Hepatocyte (in vitro differentiated cells): ENCODE measurements around the gene MSLN. TPM values are rescaled to one million over a fixed set of nuclear protein-coding genes. Genes with fewer than 3 reads are reported as not detected.

Experiments
- DNase-seq: peaks from one replicate; pipeline ENCODE4 v3.0.0-alpha.2; 2016; ENCODE audit warnings: low spot score
- H2AFZ ChIP-seq: fragments of 200-600 bp; sonication (generic); 2 replicates; pipeline ENCODE4 v1.6.0; 2016; ENCODE audit warnings: antibody characterized with exemption, mild to moderate bottlenecking
- H3K27ac ChIP-seq: fragments of 200-600 bp; sonication (generic); 2 replicates; pipeline ENCODE4 v1.5.1; 2016; ENCODE audit warnings: mild to moderate bottlenecking
- H3K27me3 ChIP-seq: fragments of 200-600 bp; sonication (generic); 2 replicates; pipeline ENCODE4 v1.6.1; 2016
- H3K36me3 ChIP-seq: fragments of 200-600 bp; sonication (generic); replicated peaks from 2 replicates; pipeline ENCODE4 v1.5.1; 2016; ENCODE audit warnings: low read depth; ENCODE audit not compliant: insufficient read depth
- H3K4me1 ChIP-seq: fragments of 200-600 bp; sonication (generic); 2 replicates; pipeline ENCODE4 v1.5.1; 2016; ENCODE audit warnings: mild to moderate bottlenecking, moderate library complexity; ENCODE audit not compliant: insufficient read depth
- H3K4me2 ChIP-seq: fragments of 200-600 bp; sonication (generic); 2 replicates; pipeline ENCODE4 v1.6.0; 2016
- H3K4me3 ChIP-seq: fragments of 200-600 bp; sonication (generic); 2 replicates; pipeline ENCODE4 v1.5.1; 2016; ENCODE audit warnings: mild to moderate bottlenecking
- H3K79me2 ChIP-seq: fragments of 200-600 bp; sonication (generic); 2 replicates; pipeline ENCODE4 v1.6.0; 2017; ENCODE audit warnings: mild to moderate bottlenecking
- H3K9me2 ChIP-seq: fragments of 200-600 bp; sonication (generic); replicated peaks from 2 replicates; pipeline ENCODE4 v1.6.0; 2017; ENCODE audit warnings: mild to moderate bottlenecking; ENCODE audit not compliant: insufficient read depth
- H3K9me3 ChIP-seq: fragments of 200-600 bp; sonication (generic); 2 replicates; pipeline ENCODE4 v1.5.1; 2016; ENCODE audit warnings: low read depth, mild to moderate bottlenecking
- H4K20me1 ChIP-seq: fragments of 200-600 bp; sonication (generic); 2 replicates; pipeline ENCODE4 v1.6.0; 2016; ENCODE audit warnings: mild to moderate bottlenecking; ENCODE audit not compliant: insufficient read depth, poor library complexity, severe bottlenecking
- EZH2 ChIP-seq: fragments of 200-600 bp; sonication (generic); IDR thresholded peaks from 2 replicates; pipeline ENCODE4 v1.6.1; 2016; ENCODE audit warnings: antibody characterized with exemption, mild to moderate bottlenecking, borderline replicate concordance
- EZH2phosphoT487 ChIP-seq: fragments of 200-600 bp; sonication (generic); IDR thresholded peaks from one replicate; pipeline ENCODE4 v1.6.1; 2018; ENCODE audit warnings: antibody characterized with exemption, mild to moderate bottlenecking, low read depth, moderate library complexity; ENCODE audit not compliant: unreplicated experiment, severe bottlenecking
- WGBS: methylation state at CpG from one replicate; pipeline ENCODE4 v1.1.6; 2016; ENCODE audit warnings: low lambda C conversion rate; ENCODE audit errors: missing lambda C conversion rate; 5-methylcytosine and 5-hydroxymethylcytosine counted together
- polyA plus RNA-seq: library from polyadenylated mRNA; unstranded; fragments of >200 nt; fragmentation: Nextera tagmentation; extraction: Ambion mirVana; gene quantifications from 2 replicates; pipeline ENCODE4 v1.2.1, GENCODE V29; 2016
- total RNA-seq: library from RNA; depleted of rRNA; stranded (reverse); fragments of >200 nt; gene quantifications from 2 replicates; pipeline ENCODE4 v1.2.3, GENCODE V29; 2014
- TF ChIP-seq, protein P1 (sequence below): fragments of 200-600 bp; sonication (generic); IDR thresholded peaks from 2 replicates; pipeline ENCODE4 v1.5.1; 2016; ENCODE audit warnings: antibody characterized with exemption, mild to moderate bottlenecking; ENCODE audit not compliant: poor library complexity

MSLN gene
- total and polyA plus RNA-seq, 2 experiments from 2014 or later: 2.4 to 8.0 TPM

DNA sequence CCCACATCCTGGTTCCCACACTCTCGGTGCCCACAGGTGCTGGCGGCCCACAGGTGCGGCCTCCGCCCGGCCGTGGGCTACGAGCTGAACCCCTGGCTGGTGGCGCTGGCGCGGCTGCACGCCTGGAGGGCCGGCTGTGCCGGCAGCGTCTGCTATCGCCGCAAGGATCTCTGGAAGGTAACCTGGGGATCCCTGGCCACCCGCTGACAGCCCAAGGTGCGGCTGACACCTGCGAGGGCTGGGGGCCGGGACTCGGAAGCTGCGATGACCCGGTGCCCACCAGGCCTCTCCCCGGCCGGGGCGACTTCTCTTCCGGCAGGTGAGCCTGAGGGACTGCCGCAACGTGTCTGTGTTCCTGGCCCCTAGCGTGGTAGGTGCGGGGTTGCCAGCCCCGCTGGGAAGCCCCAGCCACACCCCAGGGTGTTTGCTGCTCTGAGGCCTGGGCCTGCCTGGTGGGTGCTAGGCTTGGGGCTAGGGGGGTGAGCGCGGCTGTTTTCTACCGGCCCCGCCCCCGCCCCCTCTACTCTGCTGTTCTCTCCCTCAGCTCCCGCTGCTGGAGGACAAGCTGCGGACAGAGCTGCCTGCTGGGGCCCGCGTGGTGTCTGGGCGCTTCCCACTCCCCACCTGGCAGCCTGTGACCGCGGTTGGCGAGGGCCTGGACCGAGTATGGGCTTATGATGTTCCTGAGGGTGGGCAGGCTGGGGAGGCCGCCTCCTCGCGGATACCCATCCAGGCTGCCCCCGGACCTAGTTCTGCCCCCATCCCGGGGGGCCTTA lies 38.6 kb upstream of the MSLN start:
- no peaks in the 10 kb centered on the region for H3K9me3 ChIP-seq
- H2AFZ ChIP-seq: no peak overlapping the region
- no peaks in the 10 kb centered on the region for H3K79me2 ChIP-seq
- peak overlapping the region; percentile 100 for H3K4me2 ChIP-seq
- peaks cover 14% of the 10 kb centered on the region for H3K4me1 ChIP-seq
- DNase-seq: no peak
- 96% methylated on average over 37 of the region's 51 CpGs for WGBS
- peaks cover 4% of the 10 kb centered on the region for H3K27me3 ChIP-seq
- no peaks in the 10 kb centered on the region for H3K9me2 ChIP-seq
- H3K4me3 ChIP-seq: no peak overlapping the region
- TF ChIP-seq EZH2 (no peak), EZH2phosphoT487 (no peak)
- TF ChIP-seq, protein P1, sequence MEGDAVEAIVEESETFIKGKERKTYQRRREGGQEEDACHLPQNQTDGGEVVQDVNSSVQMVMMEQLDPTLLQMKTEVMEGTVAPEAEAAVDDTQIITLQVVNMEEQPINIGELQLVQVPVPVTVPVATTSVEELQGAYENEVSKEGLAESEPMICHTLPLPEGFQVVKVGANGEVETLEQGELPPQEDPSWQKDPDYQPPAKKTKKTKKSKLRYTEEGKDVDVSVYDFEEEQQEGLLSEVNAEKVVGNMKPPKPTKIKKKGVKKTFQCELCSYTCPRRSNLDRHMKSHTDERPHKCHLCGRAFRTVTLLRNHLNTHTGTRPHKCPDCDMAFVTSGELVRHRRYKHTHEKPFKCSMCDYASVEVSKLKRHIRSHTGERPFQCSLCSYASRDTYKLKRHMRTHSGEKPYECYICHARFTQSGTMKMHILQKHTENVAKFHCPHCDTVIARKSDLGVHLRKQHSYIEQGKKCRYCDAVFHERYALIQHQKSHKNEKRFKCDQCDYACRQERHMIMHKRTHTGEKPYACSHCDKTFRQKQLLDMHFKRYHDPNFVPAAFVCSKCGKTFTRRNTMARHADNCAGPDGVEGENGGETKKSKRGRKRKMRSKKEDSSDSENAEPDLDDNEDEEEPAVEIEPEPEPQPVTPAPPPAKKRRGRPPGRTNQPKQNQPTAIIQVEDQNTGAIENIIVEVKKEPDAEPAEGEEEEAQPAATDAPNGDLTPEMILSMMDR: no peak
- peaks cover 11% of the 10 kb centered on the region for H4K20me1 ChIP-seq
- H3K27ac ChIP-seq: peak overlapping the region; percentile 96
- no peaks in the 10 kb centered on the region for H3K36me3 ChIP-seq

DNA sequence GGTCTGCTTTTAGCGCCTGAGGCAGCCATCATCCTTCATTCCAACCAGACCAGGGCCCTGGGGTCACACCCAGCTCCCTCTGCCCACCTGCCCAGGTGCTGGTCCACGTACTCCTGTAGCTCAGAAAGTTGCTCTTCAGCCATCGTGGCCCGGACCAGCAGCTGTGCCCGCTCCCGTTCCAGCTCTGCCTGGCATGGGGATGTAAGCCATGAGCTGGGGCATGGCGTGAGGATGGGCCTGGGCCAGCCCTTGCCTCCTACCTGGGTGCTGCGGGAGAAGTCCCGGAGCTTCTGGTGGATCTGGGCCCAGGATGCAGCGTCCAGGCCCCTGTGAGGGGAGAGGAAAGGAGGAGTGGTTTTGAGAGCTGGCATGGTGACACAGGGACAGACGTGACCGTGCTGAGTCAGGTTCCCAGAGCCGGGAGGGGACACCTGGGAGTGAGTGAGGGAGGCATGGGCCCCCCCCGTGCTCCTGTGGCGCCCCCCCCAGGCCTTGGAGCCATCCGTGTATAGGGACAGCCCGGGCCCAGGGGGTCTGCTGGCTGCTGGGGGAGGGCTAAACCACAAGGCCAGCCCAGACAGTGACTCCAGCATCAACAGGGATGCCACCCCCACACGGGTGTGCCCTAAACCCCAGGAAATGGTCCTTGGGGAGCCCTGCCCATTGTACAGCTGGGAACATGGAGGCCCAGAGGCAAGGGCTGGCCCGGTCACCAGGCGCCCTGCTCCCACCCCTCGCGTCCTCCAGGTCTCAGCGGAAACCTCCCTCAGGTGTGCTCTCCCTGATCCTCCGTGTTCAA lies 37.5 kb upstream of the MSLN start:
- H3K4me1 ChIP-seq: peaks cover 25% of the 10 kb centered on the region
- peaks cover 11% of the 10 kb centered on the region for H4K20me1 ChIP-seq
- 93% methylated on average over 24 of the region's 24 CpGs for WGBS
- H3K79me2 ChIP-seq: no peaks in the 10 kb centered on the region
- no peak overlapping the region for H2AFZ ChIP-seq
- no peak for DNase-seq
- peaks cover 7% of the 10 kb centered on the region for H3K27me3 ChIP-seq
- no peaks in the 10 kb centered on the region for H3K36me3 ChIP-seq
- no peaks in the 10 kb centered on the region for H3K9me3 ChIP-seq
- no peaks in the 10 kb centered on the region for H3K9me2 ChIP-seq
- no peak overlapping the region for H3K27ac ChIP-seq
- H3K4me3 ChIP-seq: no peak overlapping the region
- TF ChIP-seq, protein P1: no peak
- no peak for TF ChIP-seq EZH2phosphoT487
- no peak for TF ChIP-seq EZH2
- H3K4me2 ChIP-seq: no peak overlapping the region

DNA sequence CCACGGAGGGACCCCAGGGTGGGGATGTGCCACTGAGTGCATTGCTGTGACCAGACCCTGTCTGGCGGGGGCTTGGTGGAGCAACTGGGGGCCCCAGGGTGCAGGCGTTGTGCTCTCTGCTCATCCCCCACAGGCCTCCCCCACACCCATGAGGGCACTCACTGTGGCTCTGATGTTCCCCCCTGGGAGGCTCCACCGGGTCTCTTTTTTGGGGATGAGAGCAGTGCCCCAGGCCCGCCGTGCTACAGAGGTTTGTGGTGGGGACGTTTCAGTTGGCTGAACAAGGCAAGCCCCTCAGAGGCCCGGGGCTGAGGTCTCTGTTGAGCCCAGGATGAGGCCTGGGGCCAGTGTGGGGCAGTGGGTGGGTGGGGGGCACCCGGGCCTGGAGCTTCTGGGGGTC lies 36.8 kb upstream of the MSLN start:
- Histone ChIP-seq H3K4me2 (no peak overlapping the region), H3K4me3 (no peak overlapping the region), H3K4me1 (peaks cover 30% of the 10 kb centered on the region), H4K20me1 (peaks cover 11% of the 10 kb centered on the region), H3K79me2 (no peaks in the 10 kb centered on the region), H3K27ac (no peak overlapping the region), H3K27me3 (peaks cover 7% of the 10 kb centered on the region), H3K36me3 (no peaks in the 10 kb centered on the region), H3K9me2 (no peaks in the 10 kb centered on the region), H3K9me3 (no peaks in the 10 kb centered on the region), H2AFZ (no peak overlapping the region)
- 96% methylated on average over 9 of the region's 9 CpGs for WGBS
- no peak for TF ChIP-seq EZH2phosphoT487
- TF ChIP-seq EZH2: no peak
- TF ChIP-seq, protein P1: no peak
- no peak for DNase-seq
